Epithelial cell of proximal tubule (primary cell): ENCODE data around the gene METRNL. TPM values are rescaled to one million over a fixed set of nuclear protein-coding genes. Genes with fewer than 3 reads are reported as not detected.

ENCODE experiments used
- DNase-seq: peaks from one replicate; pipeline ENCODE4 v3.0.0-alpha.2; 2011; ENCODE audit warnings: low read depth
- H3K4me3 ChIP-seq: 2 replicates; pipeline ENCODE4 v1.5.1; 2011; ENCODE audit warnings: low read depth, mild to moderate bottlenecking, low read length
- total RNA-seq: library from RNA; depleted of rRNA; stranded (reverse); fragments of >200 nt; gene quantifications from 2 replicates; pipeline ENCODE4 v1.2.3, GENCODE V29; 2015
- TF ChIP-seq, protein P1 (sequence below): conservative IDR thresholded peaks from 2 replicates; pipeline ENCODE4 v1.5.1; 2012; ENCODE audit warnings: low read depth, mild to moderate bottlenecking, low read length

The METRNL gene
- total RNA-seq, 1 donor from 2014 or later: 11.9 TPM

DNA sequence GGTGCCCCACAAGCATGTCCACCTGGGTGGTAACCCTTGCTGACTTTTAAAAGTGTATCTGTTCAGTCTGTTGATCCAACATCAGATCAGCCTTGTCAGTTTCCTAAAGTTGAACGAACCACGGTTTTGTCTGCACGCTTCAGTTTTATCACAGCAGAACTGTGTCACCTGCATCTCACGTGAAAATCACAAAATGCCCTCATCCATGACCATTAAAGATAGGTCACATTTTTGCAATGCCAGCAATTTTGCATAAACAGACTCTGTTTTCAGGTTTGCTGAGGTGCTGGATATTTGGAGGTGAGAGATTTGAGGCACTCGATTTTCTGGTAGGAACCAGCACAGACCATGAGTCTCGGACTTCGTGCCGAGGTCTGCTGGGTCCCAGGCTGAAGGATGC, 3.0 kb downstream of the METRNL start:
- DNase-seq: no peak
- TF ChIP-seq, protein P1, sequence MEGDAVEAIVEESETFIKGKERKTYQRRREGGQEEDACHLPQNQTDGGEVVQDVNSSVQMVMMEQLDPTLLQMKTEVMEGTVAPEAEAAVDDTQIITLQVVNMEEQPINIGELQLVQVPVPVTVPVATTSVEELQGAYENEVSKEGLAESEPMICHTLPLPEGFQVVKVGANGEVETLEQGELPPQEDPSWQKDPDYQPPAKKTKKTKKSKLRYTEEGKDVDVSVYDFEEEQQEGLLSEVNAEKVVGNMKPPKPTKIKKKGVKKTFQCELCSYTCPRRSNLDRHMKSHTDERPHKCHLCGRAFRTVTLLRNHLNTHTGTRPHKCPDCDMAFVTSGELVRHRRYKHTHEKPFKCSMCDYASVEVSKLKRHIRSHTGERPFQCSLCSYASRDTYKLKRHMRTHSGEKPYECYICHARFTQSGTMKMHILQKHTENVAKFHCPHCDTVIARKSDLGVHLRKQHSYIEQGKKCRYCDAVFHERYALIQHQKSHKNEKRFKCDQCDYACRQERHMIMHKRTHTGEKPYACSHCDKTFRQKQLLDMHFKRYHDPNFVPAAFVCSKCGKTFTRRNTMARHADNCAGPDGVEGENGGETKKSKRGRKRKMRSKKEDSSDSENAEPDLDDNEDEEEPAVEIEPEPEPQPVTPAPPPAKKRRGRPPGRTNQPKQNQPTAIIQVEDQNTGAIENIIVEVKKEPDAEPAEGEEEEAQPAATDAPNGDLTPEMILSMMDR: no peak
- no peak overlapping the region for H3K4me3 ChIP-seq

DNA sequence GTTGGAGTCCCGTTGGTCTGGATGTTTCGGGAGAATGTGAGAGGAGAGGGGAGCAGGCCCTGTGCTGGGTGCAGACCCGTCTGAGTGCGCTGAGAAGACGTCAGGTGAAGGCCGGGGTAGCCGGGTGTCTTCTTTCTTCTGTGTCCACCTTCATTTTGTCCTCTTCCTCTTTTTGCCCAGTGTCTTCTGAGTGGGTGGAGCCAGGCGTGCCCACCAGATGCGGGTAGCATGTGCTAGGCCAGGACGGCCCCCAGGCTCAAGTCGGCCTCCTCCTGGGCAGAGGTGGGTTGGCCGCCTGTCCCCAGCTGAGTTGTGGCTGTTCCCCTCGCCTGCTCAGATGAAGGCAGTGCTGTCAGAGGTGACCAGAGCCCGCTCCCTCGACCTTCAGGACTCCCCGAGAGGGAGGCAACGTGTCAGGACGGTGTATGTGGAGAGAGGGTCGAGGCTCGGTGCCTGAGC, 3.5 kb downstream of the METRNL start:
- no peak for DNase-seq
- no peak overlapping the region for H3K4me3 ChIP-seq
- TF ChIP-seq, protein P1: no peak

DNA sequence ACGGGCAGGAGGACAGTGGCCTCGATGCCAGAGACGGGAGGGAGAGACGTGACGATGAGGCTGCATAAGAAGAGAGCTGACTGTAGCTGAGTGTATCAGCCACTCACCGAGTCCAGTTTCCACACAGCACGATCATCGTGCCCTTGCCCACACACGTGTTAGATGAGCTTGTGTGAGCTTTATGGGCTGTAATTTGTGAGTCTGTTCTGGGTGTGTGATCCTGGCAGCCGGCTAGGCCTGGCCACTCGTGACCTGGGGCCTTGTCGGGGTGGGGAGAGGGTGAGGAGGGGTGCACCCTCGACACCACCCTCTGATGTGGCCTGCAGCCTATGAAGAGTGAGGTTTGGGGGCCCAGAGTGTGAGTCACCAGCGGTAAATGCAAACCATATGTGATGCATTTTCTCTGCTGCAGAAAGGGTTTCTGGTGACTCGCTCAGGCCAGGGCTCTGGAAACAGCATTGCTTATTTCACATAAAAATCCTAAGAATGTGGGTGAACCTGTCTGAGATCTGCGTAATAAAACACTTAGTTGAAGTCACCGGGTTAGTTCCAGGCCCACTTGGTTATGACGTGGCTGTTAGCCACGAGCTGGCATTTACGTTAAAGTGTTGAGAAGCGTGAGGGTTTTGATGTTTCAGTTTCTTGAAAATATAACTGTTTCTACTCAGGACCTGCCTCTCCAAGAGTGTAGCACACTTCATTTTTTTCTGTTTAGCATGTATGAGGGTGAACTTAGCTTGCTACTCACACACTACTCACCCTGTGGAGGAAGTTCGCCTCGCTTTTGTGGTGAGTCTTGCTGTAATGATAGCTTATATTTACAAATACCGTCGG, 4.2 kb downstream of the METRNL start:
- peak; percentile 43 for DNase-seq
- TF ChIP-seq, protein P1: no peak
- no peak overlapping the region for H3K4me3 ChIP-seq

DNA sequence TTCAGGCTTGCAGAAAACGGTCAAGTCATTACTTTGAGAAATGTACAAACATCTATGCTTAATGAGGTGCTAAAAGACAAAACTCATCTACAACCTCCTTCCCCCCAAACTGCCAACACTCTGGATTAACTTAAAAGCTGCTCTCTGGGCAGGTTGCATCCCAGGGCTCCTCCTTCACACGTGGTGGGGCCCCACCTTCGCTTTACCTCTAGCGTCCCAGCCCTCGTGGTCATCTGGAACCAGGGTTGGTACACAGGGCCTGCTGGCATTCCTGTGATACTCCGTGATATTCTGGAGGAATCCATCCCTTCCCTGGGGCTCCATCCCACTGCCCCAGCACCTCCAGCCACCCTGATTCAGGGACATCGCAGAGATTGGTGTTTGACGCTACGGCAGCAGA, 4.8 kb downstream of the METRNL start:
- TF ChIP-seq, protein P1: no peak
- DNase-seq: no peak
- H3K4me3 ChIP-seq: no peak overlapping the region

DNA sequence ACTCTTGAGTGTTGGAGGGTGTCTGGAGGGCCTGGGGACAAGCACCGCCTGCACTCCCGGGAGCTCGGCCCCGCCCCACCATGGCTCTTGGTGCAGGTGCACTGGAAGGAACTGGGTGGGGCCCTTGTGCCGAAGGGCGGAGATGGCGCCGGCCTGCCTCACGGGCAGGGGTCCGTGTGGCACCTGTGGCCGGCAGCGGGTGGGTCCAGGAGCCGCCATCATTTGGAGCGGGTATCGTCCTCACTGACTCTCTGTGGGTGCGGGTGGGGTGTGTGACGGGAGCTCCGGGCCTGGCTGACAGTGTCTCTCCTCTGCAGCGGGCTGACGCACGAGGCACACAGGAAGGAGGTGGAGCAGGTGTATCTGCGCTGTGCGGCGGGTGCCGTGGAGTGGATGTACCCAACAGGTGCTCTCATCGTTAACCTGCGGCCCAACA, 5.2 kb downstream of the METRNL start:
- H3K4me3 ChIP-seq: no peak overlapping the region
- TF ChIP-seq, protein P1: no peak
- DNase-seq: no peak

DNA sequence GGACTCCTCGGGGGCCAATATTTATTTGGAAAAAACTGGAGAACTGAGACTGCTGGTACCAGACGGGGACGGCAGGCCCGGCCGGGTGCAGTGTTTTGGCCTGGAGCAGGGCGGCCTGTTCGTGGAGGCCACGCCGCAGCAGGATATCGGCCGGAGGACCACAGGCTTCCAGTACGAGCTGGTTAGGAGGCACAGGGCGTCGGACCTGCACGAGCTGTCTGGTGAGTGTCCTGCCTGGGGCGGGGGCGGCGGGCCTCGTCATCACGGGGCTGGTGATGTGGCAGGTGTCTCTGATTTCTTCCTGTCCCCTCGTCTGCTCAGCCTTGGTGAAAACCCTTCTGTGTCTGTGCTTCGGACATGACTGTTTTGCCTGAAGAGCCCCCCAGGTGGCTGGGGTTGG, 5.7 kb downstream of the METRNL start:
- TF ChIP-seq, protein P1: no peak
- DNase-seq: no peak
- no peak overlapping the region for H3K4me3 ChIP-seq
